ENCODE results near the gene LDLRAD4. TPM values are rescaled to one million over a fixed set of nuclear protein-coding genes. Genes with fewer than 3 reads are reported as not detected.

LDLRAD4 gene
- total and polyA plus RNA-seq, 2 experiments from 2014 or later = 0.73 to 1.9 TPM

DNA sequence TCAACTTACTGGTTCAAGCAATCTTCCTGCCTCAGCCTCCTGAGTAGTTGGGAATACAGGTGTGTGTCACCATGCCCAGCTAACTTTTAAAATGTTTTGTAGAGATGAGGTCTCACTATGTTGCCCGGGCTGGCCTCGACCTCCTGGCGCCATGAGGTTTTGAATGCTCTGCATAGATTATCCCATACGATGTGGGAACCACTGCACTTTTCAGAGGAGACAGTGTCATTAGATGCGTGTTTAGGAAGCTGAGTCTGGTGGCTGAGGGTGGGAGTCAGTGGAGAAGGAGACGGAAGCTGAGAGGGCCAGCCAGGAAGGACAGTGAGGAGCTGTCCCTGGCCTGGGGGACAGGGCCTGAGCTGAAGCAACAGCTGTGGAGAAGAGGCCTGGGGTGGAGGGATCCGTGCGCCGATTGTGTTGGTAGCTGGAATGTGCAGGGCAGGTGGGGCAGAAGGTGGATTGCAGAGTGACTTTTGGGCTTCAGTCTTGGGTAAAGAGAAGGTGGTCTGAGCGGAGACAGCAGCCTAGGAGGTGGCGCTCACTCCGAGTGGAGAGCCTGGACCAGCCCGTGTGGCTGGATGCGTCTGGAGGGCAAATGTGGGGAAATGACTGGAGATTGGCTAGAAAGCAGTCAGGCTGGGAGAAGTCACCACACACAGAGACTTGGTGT is 68.0 kb downstream of the LDLRAD4 start:
- no peaks in the 10 kb centered on the region for H3F3A ChIP-seq (replicated peaks; ENCODE audit: low read depth)
- no peak overlapping the region for H2AFZ ChIP-seq
- H3K9me2 ChIP-seq (ENCODE audit: insufficient read depth) = no peaks in the 10 kb centered on the region
- no peak overlapping the region for H3K4me3 Mint-ChIP-seq
- no peaks in the 10 kb centered on the region for H3K36me3 ChIP-seq (ENCODE audit: insufficient read depth)
- ATAC-seq = no peak
- H3K27me3 Mint-ChIP-seq (ENCODE audit: insufficient read depth, low read depth, poor library complexity) = peaks cover 6% of the 10 kb centered on the region
- H3K4me3 ChIP-seq = no peak overlapping the region
- no peak overlapping the region for H3K27ac ChIP-seq (ENCODE audit: low read depth)
- H3K36me3 Mint-ChIP-seq (ENCODE audit: low read depth) = no peaks in the 10 kb centered on the region
- no peak overlapping the region for H3K27ac Mint-ChIP-seq
- no peaks in the 10 kb centered on the region for H4K20me1 ChIP-seq (replicated peaks; ENCODE audit: insufficient read depth)
- DNase-seq (ENCODE audit: low spot score) = no peak
- H3K4me1 ChIP-seq (ENCODE audit: insufficient read depth) = no peaks in the 10 kb centered on the region
- H3K79me2 ChIP-seq (replicated peaks; ENCODE audit: insufficient read depth) = no peaks in the 10 kb centered on the region
- H3K4me1 Mint-ChIP-seq = no peaks in the 10 kb centered on the region
- TF ChIP-seq ZNF114 (CRISPR knock-in tag; IDR thresholded peaks at IDR 0.05) (no peak), CREB1 (CRISPR knock-in tag; IDR thresholded peaks at IDR 0.05; ENCODE audit: low read depth) (no peak), NANOG (IDR thresholded peaks at IDR 0.05; ENCODE audit: borderline replicate concordance) (no peak), JUNB (IDR thresholded peaks at IDR 0.05; ENCODE audit: unreplicated experiment) (no peak), EZH2phosphoT487 (IDR thresholded peaks at IDR 0.05; ENCODE audit: unreplicated experiment) (no peak), STAT1 (IDR thresholded peaks at IDR 0.05; ENCODE audit: unreplicated experiment) (no peak), ZNF331 (CRISPR knock-in tag; IDR thresholded peaks at IDR 0.05; ENCODE audit: low read depth) (no peak), POLR2AphosphoS5 (IDR thresholded peaks at IDR 0.05; ENCODE audit: low read depth) (no peak), EZH2 (IDR thresholded peaks at IDR 0.05; ENCODE audit: low read depth, unreplicated experiment) (no peak)
- TF ChIP-seq, protein P1, sequence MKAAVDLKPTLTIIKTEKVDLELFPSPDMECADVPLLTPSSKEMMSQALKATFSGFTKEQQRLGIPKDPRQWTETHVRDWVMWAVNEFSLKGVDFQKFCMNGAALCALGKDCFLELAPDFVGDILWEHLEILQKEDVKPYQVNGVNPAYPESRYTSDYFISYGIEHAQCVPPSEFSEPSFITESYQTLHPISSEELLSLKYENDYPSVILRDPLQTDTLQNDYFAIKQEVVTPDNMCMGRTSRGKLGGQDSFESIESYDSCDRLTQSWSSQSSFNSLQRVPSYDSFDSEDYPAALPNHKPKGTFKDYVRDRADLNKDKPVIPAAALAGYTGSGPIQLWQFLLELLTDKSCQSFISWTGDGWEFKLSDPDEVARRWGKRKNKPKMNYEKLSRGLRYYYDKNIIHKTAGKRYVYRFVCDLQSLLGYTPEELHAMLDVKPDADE (IDR thresholded peaks at IDR 0.05) = no peak
- TF ChIP-seq, protein P2, sequence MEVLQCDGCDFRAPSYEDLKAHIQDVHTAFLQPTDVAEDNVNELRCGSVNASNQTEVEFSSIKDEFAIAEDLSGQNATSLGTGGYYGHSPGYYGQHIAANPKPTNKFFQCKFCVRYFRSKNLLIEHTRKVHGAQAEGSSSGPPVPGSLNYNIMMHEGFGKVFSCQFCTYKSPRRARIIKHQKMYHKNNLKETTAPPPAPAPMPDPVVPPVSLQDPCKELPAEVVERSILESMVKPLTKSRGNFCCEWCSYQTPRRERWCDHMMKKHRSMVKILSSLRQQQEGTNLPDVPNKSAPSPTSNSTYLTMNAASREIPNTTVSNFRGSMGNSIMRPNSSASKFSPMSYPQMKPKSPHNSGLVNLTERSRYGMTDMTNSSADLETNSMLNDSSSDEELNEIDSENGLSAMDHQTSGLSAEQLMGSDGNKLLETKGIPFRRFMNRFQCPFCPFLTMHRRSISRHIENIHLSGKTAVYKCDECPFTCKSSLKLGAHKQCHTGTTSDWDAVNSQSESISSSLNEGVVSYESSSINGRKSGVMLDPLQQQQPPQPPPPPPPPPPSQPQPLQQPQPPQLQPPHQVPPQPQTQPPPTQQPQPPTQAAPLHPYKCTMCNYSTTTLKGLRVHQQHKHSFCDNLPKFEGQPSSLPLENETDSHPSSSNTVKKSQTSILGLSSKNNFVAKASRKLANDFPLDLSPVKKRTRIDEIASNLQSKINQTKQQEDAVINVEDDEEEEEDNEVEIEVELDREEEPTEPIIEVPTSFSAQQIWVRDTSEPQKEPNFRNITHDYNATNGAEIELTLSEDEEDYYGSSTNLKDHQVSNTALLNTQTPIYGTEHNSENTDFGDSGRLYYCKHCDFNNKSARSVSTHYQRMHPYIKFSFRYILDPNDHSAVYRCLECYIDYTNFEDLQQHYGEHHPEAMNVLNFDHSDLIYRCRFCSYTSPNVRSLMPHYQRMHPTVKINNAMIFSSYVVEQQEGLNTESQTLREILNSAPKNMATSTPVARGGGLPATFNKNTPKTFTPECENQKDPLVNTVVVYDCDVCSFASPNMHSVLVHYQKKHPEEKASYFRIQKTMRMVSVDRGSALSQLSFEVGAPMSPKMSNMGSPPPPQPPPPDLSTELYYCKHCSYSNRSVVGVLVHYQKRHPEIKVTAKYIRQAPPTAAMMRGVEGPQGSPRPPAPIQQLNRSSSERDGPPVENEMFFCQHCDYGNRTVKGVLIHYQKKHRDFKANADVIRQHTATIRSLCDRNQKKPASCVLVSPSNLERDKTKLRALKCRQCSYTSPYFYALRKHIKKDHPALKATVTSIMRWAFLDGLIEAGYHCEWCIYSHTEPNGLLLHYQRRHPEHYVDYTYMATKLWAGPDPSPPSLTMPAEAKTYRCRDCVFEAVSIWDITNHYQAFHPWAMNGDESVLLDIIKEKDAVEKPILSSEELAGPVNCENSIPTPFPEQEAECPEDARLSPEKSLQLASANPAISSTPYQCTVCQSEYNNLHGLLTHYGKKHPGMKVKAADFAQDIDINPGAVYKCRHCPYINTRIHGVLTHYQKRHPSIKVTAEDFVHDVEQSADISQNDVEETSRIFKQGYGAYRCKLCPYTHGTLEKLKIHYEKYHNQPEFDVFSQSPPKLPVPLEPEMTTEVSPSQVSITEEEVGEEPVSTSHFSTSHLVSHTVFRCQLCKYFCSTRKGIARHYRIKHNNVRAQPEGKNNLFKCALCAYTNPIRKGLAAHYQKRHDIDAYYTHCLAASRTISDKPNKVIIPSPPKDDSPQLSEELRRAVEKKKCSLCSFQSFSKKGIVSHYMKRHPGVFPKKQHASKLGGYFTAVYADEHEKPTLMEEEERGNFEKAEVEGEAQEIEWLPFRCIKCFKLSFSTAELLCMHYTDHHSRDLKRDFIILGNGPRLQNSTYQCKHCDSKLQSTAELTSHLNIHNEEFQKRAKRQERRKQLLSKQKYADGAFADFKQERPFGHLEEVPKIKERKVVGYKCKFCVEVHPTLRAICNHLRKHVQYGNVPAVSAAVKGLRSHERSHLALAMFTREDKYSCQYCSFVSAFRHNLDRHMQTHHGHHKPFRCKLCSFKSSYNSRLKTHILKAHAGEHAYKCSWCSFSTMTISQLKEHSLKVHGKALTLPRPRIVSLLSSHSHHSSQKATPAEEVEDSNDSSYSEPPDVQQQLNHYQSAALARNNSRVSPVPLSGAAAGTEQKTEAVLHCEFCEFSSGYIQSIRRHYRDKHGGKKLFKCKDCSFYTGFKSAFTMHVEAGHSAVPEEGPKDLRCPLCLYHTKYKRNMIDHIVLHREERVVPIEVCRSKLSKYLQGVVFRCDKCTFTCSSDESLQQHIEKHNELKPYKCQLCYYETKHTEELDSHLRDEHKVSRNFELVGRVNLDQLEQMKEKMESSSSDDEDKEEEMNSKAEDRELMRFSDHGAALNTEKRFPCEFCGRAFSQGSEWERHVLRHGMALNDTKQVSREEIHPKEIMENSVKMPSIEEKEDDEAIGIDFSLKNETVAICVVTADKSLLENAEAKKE (CRISPR knock-in tag; IDR thresholded peaks at IDR 0.05) = no peak
- TF ChIP-seq, protein P3, sequence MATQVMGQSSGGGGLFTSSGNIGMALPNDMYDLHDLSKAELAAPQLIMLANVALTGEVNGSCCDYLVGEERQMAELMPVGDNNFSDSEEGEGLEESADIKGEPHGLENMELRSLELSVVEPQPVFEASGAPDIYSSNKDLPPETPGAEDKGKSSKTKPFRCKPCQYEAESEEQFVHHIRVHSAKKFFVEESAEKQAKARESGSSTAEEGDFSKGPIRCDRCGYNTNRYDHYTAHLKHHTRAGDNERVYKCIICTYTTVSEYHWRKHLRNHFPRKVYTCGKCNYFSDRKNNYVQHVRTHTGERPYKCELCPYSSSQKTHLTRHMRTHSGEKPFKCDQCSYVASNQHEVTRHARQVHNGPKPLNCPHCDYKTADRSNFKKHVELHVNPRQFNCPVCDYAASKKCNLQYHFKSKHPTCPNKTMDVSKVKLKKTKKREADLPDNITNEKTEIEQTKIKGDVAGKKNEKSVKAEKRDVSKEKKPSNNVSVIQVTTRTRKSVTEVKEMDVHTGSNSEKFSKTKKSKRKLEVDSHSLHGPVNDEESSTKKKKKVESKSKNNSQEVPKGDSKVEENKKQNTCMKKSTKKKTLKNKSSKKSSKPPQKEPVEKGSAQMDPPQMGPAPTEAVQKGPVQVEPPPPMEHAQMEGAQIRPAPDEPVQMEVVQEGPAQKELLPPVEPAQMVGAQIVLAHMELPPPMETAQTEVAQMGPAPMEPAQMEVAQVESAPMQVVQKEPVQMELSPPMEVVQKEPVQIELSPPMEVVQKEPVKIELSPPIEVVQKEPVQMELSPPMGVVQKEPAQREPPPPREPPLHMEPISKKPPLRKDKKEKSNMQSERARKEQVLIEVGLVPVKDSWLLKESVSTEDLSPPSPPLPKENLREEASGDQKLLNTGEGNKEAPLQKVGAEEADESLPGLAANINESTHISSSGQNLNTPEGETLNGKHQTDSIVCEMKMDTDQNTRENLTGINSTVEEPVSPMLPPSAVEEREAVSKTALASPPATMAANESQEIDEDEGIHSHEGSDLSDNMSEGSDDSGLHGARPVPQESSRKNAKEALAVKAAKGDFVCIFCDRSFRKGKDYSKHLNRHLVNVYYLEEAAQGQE (IDR thresholded peaks at IDR 0.05; ENCODE audit: unreplicated experiment) = no peak
- TF ChIP-seq, protein P4, sequence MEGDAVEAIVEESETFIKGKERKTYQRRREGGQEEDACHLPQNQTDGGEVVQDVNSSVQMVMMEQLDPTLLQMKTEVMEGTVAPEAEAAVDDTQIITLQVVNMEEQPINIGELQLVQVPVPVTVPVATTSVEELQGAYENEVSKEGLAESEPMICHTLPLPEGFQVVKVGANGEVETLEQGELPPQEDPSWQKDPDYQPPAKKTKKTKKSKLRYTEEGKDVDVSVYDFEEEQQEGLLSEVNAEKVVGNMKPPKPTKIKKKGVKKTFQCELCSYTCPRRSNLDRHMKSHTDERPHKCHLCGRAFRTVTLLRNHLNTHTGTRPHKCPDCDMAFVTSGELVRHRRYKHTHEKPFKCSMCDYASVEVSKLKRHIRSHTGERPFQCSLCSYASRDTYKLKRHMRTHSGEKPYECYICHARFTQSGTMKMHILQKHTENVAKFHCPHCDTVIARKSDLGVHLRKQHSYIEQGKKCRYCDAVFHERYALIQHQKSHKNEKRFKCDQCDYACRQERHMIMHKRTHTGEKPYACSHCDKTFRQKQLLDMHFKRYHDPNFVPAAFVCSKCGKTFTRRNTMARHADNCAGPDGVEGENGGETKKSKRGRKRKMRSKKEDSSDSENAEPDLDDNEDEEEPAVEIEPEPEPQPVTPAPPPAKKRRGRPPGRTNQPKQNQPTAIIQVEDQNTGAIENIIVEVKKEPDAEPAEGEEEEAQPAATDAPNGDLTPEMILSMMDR (conservative IDR thresholded peaks at IDR 0.05; ENCODE audit: low read depth in 2 of 2) = no peak
- H3K27me3 ChIP-seq (ENCODE audit: insufficient read depth) = no peaks in the 10 kb centered on the region
- H3K4me2 ChIP-seq = no peak overlapping the region
- H3K9me3 Mint-ChIP-seq = peaks cover 3% of the 10 kb centered on the region; the same call in 1 of the 3 replicates

Measured in GM23338 (cell line).